WTC11 (cell line): ENCODE results near the gene DENND4A. TPM values are rescaled to one million over a fixed set of nuclear protein-coding genes. Genes with fewer than 3 reads are reported as not detected.

ENCODE experiments used
- ATAC-seq: fragments of 200-7000 bp; cut with Tn5 transposase; 2 replicates; pipeline ENCODE4 v1.10.0; 2021; ENCODE audit warnings: mild to moderate bottlenecking, moderate library complexity
- CTCF ChIA-PET: fragments of 300-600 bp; sonication (Branson Sonifier 250); formaldehyde crosslinking; loops from one replicate; lab custom pipeline; 2021; ENCODE audit warnings: antibody characterized with exemption; lab: Charles Lee
- POLR2A ChIA-PET: fragments of 350-600 bp; sonication (Branson Sonifier 250); formaldehyde crosslinking; loops from one replicate; lab custom pipeline; 2021; ENCODE audit warnings: antibody characterized with exemption; lab: Charles Lee
- DNase-seq: peaks from one replicate; pipeline ENCODE4 v3.0.0; 2021; ENCODE audit warnings: low spot score
- H3K27ac Mint-ChIP-seq: 2 replicates; pipeline ENCODE4 v1.8.0; 2021; ENCODE audit warnings: mixed read lengths
- H3K27me3 Mint-ChIP-seq: 2 replicates; pipeline ENCODE4 v1.8.0; 2021; ENCODE audit warnings: low read depth, mild to moderate bottlenecking, moderate library complexity, mixed read lengths
- H3K36me3 Mint-ChIP-seq: 2 replicates; pipeline ENCODE4 v1.8.0; 2021; ENCODE audit warnings: mixed read lengths
- H3K4me1 Mint-ChIP-seq: 2 replicates; pipeline ENCODE4 v1.8.0; 2022; ENCODE audit warnings: mixed read lengths
- H3K4me3 Mint-ChIP-seq: 2 replicates; pipeline ENCODE4 v1.8.0; 2021; ENCODE audit warnings: mild to moderate bottlenecking, moderate library complexity, mixed read lengths
- H3K9me3 Mint-ChIP-seq: 2 replicates; pipeline ENCODE4 v1.8.0; 2021; ENCODE audit warnings: mixed read lengths
- ATF2 ChIP-seq: sonication (generic); formaldehyde crosslinking; IDR thresholded peaks from 2 replicates; pipeline ENCODE4 v1.8.1; 2022; ENCODE audit warnings: low read depth, missing genetic modification reagents, borderline replicate concordance
- ATF3 ChIP-seq: sonication (generic); formaldehyde crosslinking; conservative IDR thresholded peaks from 2 replicates; pipeline ENCODE4 v1.8.1; 2022; ENCODE audit warnings: mild to moderate bottlenecking, missing genetic modification reagents
- ETV6 ChIP-seq: sonication (generic); formaldehyde crosslinking; IDR thresholded peaks from 2 replicates; pipeline ENCODE4 v1.8.1; 2022; ENCODE audit warnings: mild to moderate bottlenecking, missing genetic modification reagents
- HMGA2 ChIP-seq: fragments of 250-450 bp; sonication (Bioruptor Pico); IDR thresholded peaks from 2 replicates; pipeline ENCODE4 v1.4.0; 2021; ENCODE audit warnings: mild to moderate bottlenecking, moderate library complexity
- NR1H2 ChIP-seq: sonication (generic); formaldehyde crosslinking; IDR thresholded peaks from 2 replicates; pipeline ENCODE4 v1.9.0; 2021; ENCODE audit warnings: mild to moderate bottlenecking, moderate library complexity, missing genetic modification reagents
- NR2C2 ChIP-seq: sonication (generic); formaldehyde crosslinking; IDR thresholded peaks from 2 replicates; pipeline ENCODE4 v1.8.0; 2022; ENCODE audit warnings: mild to moderate bottlenecking, missing genetic modification reagents
- SMAD3 ChIP-seq: sonication (generic); formaldehyde crosslinking; IDR thresholded peaks from 2 replicates; pipeline ENCODE4 v1.8.0; 2022; ENCODE audit warnings: missing genetic modification reagents, mild to moderate bottlenecking, borderline replicate concordance
- TP53 ChIP-seq: sonication (generic); formaldehyde crosslinking; IDR thresholded peaks from 2 replicates; pipeline ENCODE4 v1.8.1; 2023; ENCODE audit warnings: mild to moderate bottlenecking, missing genetic modification reagents
- ZBTB21 ChIP-seq: sonication (generic); formaldehyde crosslinking; IDR thresholded peaks from 2 replicates; pipeline ENCODE4 v1.8.1; 2023; ENCODE audit warnings: mild to moderate bottlenecking, missing genetic modification reagents, borderline replicate concordance
- ZMAT4 ChIP-seq: fragments of 250-450 bp; sonication (Bioruptor Pico); IDR thresholded peaks from 2 replicates; pipeline ENCODE4 v1.9.0; 2021; ENCODE audit warnings: mild to moderate bottlenecking
- ZNF219 ChIP-seq: sonication (generic); formaldehyde crosslinking; IDR thresholded peaks from 2 replicates; pipeline ENCODE4 v1.8.0; 2023; ENCODE audit warnings: missing genetic modification reagents, mild to moderate bottlenecking, borderline replicate concordance
- ZNF532 ChIP-seq: fragments of 250-450 bp; sonication (Bioruptor Pico); IDR thresholded peaks from 2 replicates; pipeline ENCODE4 v1.9.0; 2021; ENCODE audit warnings: mild to moderate bottlenecking, borderline replicate concordance
- total RNA-seq: library from RNA; stranded (reverse); gene quantifications from 3 replicates; pipeline ENCODE4 v1.2.3, GENCODE V29; 2021
- TF ChIP-seq, protein P1 (sequence below): sonication (generic); formaldehyde crosslinking; IDR thresholded peaks from 2 replicates; pipeline ENCODE4 v1.8.0; 2022; ENCODE audit warnings: mild to moderate bottlenecking, missing genetic modification reagents
- TF ChIP-seq, protein P2 (sequence below): fragments of 200-600 bp; IDR thresholded peaks from 2 replicates; pipeline ENCODE4 v1.8.0; 2022; ENCODE audit warnings: antibody characterized with exemption
- TF ChIP-seq, protein P3 (sequence below): sonication (generic); formaldehyde crosslinking; IDR thresholded peaks from 2 replicates; pipeline ENCODE4 v1.8.1; 2023; ENCODE audit warnings: mild to moderate bottlenecking, missing genetic modification reagents, moderate library complexity
- TF ChIP-seq, protein P4 (sequence below): fragments of 250-450 bp; sonication (Bioruptor Pico); IDR thresholded peaks from 2 replicates; pipeline ENCODE4 v1.9.0; 2021; ENCODE audit warnings: moderate library complexity, mild to moderate bottlenecking, inconsistent platforms, borderline replicate concordance

The DENND4A gene
- total RNA-seq, 1 experiment from 2014 or later: 5.7 TPM

GRCh38 chr15:65777053-65777452 lies 15.0 kb downstream of the DENND4A start:
- POLR2A ChIA-PET: interaction anchor here (0.7 kb wide), 1 partner anchor 12 kb away, joined by 4 read pairs; no protein-coding TSS in a partner anchor

GRCh38 chr15:65773386-65774111 lies 18.5 kb downstream of the DENND4A start:
- DNase-seq: no peak
- POLR2A ChIA-PET: no interaction called here
- no peak overlapping the region for H3K4me3 Mint-ChIP-seq
- peaks cover 23% of the 10 kb centered on the region for H3K4me1 Mint-ChIP-seq
- 0 out of 2 replicates have a peak overlapping the region, but pooled peaks have one; percentile 48 for H3K27ac Mint-ChIP-seq
- CTCF ChIA-PET: no interaction called here
- no peaks in the 10 kb centered on the region for H3K9me3 Mint-ChIP-seq
- no peak for ATAC-seq
- H3K36me3 Mint-ChIP-seq: no peaks in the 10 kb centered on the region
- no peaks in the 10 kb centered on the region for H3K27me3 Mint-ChIP-seq
- TF ChIP-seq, protein P1, sequence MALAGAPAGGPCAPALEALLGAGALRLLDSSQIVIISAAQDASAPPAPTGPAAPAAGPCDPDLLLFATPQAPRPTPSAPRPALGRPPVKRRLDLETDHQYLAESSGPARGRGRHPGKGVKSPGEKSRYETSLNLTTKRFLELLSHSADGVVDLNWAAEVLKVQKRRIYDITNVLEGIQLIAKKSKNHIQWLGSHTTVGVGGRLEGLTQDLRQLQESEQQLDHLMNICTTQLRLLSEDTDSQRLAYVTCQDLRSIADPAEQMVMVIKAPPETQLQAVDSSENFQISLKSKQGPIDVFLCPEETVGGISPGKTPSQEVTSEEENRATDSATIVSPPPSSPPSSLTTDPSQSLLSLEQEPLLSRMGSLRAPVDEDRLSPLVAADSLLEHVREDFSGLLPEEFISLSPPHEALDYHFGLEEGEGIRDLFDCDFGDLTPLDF (CRISPR knock-in tag): no peak
- TF ChIP-seq ZNF219 (CRISPR knock-in tag): no peak
- TF ChIP-seq SMAD3 (CRISPR knock-in tag): no peak
- TF ChIP-seq ATF3 (CRISPR knock-in tag): no peak
- TF ChIP-seq, protein P2, sequence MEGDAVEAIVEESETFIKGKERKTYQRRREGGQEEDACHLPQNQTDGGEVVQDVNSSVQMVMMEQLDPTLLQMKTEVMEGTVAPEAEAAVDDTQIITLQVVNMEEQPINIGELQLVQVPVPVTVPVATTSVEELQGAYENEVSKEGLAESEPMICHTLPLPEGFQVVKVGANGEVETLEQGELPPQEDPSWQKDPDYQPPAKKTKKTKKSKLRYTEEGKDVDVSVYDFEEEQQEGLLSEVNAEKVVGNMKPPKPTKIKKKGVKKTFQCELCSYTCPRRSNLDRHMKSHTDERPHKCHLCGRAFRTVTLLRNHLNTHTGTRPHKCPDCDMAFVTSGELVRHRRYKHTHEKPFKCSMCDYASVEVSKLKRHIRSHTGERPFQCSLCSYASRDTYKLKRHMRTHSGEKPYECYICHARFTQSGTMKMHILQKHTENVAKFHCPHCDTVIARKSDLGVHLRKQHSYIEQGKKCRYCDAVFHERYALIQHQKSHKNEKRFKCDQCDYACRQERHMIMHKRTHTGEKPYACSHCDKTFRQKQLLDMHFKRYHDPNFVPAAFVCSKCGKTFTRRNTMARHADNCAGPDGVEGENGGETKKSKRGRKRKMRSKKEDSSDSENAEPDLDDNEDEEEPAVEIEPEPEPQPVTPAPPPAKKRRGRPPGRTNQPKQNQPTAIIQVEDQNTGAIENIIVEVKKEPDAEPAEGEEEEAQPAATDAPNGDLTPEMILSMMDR: no peak
- TF ChIP-seq, protein P3, sequence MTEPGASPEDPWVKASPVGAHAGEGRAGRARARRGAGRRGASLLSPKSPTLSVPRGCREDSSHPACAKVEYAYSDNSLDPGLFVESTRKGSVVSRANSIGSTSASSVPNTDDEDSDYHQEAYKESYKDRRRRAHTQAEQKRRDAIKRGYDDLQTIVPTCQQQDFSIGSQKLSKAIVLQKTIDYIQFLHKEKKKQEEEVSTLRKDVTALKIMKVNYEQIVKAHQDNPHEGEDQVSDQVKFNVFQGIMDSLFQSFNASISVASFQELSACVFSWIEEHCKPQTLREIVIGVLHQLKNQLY: no peak
- no peak for TF ChIP-seq NR2C2 (CRISPR knock-in tag)
- TF ChIP-seq NR1H2 (CRISPR knock-in tag): no peak
- no peak for TF ChIP-seq ZBTB21 (CRISPR knock-in tag)

More at GRCh38 chr15:65777053-65777452, 15.0 kb downstream of the DENND4A start:
- Mint-ChIP-seq H3K36me3 (no peaks in the 10 kb centered on the region), H3K4me3 (no peak overlapping the region), H3K4me1 (0 out of 2 replicates have a peak, but pooled peaks cover under 1% of the 10 kb centered on the region), H3K27me3 (no peaks in the 10 kb centered on the region), H3K27ac (no peak overlapping the region), H3K9me3 (no peaks in the 10 kb centered on the region)
- DNase-seq: no peak
- CTCF ChIA-PET: no interaction called here
- no peak for ATAC-seq
- TF ChIP-seq ATF2 (CRISPR knock-in tag) (no peak), HMGA2 (CRISPR knock-in tag) (no peak), ZMAT4 (no peak), ETV6 (CRISPR knock-in tag) (no peak), TP53 (CRISPR knock-in tag) (no peak), ZNF532 (no peak)
- TF ChIP-seq, protein P4, sequence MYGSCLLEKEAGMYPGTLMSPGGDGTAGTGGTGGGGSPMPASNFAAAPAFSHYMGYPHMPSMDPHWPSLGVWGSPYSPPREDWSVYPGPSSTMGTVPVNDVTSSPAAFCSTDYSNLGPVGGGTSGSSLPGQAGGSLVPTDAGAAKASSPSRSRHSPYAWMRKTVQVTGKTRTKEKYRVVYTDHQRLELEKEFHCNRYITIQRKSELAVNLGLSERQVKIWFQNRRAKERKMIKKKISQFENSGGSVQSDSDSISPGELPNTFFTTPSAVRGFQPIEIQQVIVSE (CRISPR knock-in tag): no peak
